HG03575 (cell line): ENCODE results near the gene PACS1.

ENCODE experiments used
- ATAC-seq: cut with Tn5 transposase; IDR thresholded peaks from one replicate; pipeline ENCODE4 v1.9.1; 2021; ENCODE audit not compliant: unreplicated experiment, insufficient number of reproducible peaks, low FRiP score; ENCODE audit errors: extremely low read depth

PACS1 gene

GRCh38 chr11:66207816-66208215 lies 137.7 kb downstream of the PACS1 start:
- ATAC-seq: no peak

- ATAC-seq: no peak
These were observed 141.0 kb downstream of the PACS1 start for GRCh38 chr11:66211100-66211499.

GRCh38 chr11:66216911-66217310 lies 146.8 kb downstream of the PACS1 start:
- ATAC-seq: no peak

GRCh38 chr11:66218036-66218435 lies 148.0 kb downstream of the PACS1 start:
- no peak for ATAC-seq

- ATAC-seq: no peak
These were observed 149.0 kb downstream of the PACS1 start for GRCh38 chr11:66218846-66219620.

- ATAC-seq: no peak
These were observed 149.9 kb downstream of the PACS1 start for GRCh38 chr11:66219846-66220565.

GRCh38 chr11:66220566-66220935 lies 150.5 kb downstream of the PACS1 start:
- no peak for ATAC-seq

GRCh38 chr11:66221012-66221411 lies 150.9 kb downstream of the PACS1 start:
- ATAC-seq: no peak

GRCh38 chr11:66221726-66222236 lies 151.7 kb downstream of the PACS1 start:
- ATAC-seq: no peak

GRCh38 chr11:66222358-66223149 lies 152.5 kb downstream of the PACS1 start:
- peak; percentile 55 for ATAC-seq

GRCh38 chr11:66224226-66224855 lies 154.3 kb downstream of the PACS1 start:
- ATAC-seq: no peak

GRCh38 chr11:66225066-66225465 lies 155.0 kb downstream of the PACS1 start:
- ATAC-seq: no peak

- ATAC-seq: no peak
These were observed 156.0 kb downstream of the PACS1 start for GRCh38 chr11:66226101-66226500.

- ATAC-seq: no peak
These were observed 157.6 kb downstream of the PACS1 start for GRCh38 chr11:66227700-66228099.

GRCh38 chr11:66228521-66228920 lies 158.4 kb downstream of the PACS1 start:
- ATAC-seq: no peak

- ATAC-seq: no peak
These were observed 160.1 kb downstream of the PACS1 start for GRCh38 chr11:66230156-66230555.

- no peak for ATAC-seq
These were observed 160.9 kb downstream of the PACS1 start for GRCh38 chr11:66230978-66231377.

- ATAC-seq: no peak
These were observed 161.5 kb downstream of the PACS1 start for GRCh38 chr11:66231561-66231960.

GRCh38 chr11:66232769-66233168 lies 162.7 kb downstream of the PACS1 start:
- ATAC-seq: no peak
